Measurements from ENCODE around the gene GAB1. TPM values are rescaled to one million over a fixed set of nuclear protein-coding genes. Genes with fewer than 3 reads are reported as not detected.

GAB1 gene
- total RNA-seq, 2 experiments from 2014 or later, result 0.37 to 0.79 TPM

GRCh38 chr4:143438710-143439109 lies 102.0 kb downstream of the GAB1 start:
- no peak for ATAC-seq
- H3K4me3 Mint-ChIP-seq, result no peak overlapping the region
- no peaks in the 10 kb centered on the region for H3K4me1 Mint-ChIP-seq (ENCODE audit: low read depth)
- ChIA-PET CTCF (no interaction called here), POLR2A (no interaction called here)
- DNase-seq, result no peak
- H3K27me3 Mint-ChIP-seq (ENCODE audit: low read depth), result peaks cover 3% of the 10 kb centered on the region
- no peaks in the 10 kb centered on the region for H3K36me3 Mint-ChIP-seq (ENCODE audit: low read depth)
- H3K27ac Mint-ChIP-seq, result no peak overlapping the region
- H3K9me3 Mint-ChIP-seq (ENCODE audit: insufficient read depth), result no peaks in the 10 kb centered on the region

DNA sequence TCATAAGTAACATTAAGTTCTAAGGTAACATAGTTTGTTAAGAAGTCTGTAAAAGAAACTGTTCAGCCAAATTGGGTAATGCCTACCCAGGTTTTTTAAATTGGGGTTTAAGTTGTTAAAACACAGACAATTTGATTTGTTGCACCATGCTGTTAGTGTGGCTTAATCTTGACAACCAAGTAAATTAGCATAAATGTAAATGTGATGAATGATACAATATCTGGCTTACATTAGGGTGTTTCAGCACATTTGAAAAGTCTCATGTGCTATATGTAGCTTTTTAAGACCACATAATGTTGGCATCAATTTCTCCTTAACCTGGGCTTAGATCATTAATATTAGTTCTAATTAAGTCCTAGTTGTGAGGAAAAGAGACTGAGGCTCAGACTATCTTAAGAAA lies 104.4 kb downstream of the GAB1 start:
- Mint-ChIP-seq H3K27me3 (ENCODE audit: low read depth) (peaks cover 8% of the 10 kb centered on the region), H3K27ac (no peak overlapping the region), H3K4me1 (ENCODE audit: low read depth) (no peaks in the 10 kb centered on the region), H3K9me3 (ENCODE audit: insufficient read depth) (no peaks in the 10 kb centered on the region), H3K36me3 (ENCODE audit: low read depth) (no peaks in the 10 kb centered on the region), H3K4me3 (no peak overlapping the region)
- POLR2A ChIA-PET, result no interaction called here
- no peak for DNase-seq
- CTCF ChIA-PET, result no interaction called here
- no peak for ATAC-seq

GRCh38 chr4:143441678-143442077 lies 105.0 kb downstream of the GAB1 start:
- Mint-ChIP-seq H3K27me3 (ENCODE audit: low read depth) (peaks cover 8% of the 10 kb centered on the region), H3K27ac (no peak overlapping the region), H3K9me3 (ENCODE audit: insufficient read depth) (no peaks in the 10 kb centered on the region), H3K4me1 (ENCODE audit: low read depth) (no peaks in the 10 kb centered on the region), H3K36me3 (ENCODE audit: low read depth) (no peaks in the 10 kb centered on the region), H3K4me3 (no peak overlapping the region)
- ChIA-PET POLR2A (interaction anchor here (1.1 kb wide), 1 partner anchor 15 kb away, joined by 4 read pairs; no protein-coding TSS in a partner anchor), CTCF (no interaction called here)
- DNase-seq (no peak), ATAC-seq (no peak)

DNA sequence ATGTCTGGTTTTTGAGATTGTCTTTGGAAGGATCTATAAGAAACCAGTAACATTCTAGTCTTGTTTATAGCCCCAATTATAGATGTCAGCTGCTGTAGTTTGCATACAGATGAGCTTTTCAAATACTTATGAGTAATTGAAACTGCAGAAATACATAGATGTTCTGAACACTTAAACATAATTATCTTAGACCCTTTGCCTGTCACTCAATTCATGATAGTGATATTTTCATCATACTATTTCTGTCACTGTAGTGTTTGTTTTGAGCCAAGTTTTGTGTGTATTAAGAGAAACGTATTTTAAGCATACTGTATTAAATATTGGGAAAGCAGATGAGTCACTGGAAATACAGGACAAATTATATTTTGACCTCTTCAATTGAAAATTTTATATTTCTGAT lies 107.1 kb downstream of the GAB1 start:
- ChIA-PET CTCF (no interaction called here), POLR2A (no interaction called here)
- ATAC-seq (no peak), DNase-seq (no peak)
- H3K36me3 Mint-ChIP-seq (ENCODE audit: low read depth), result no peaks in the 10 kb centered on the region
- H3K27me3 Mint-ChIP-seq (ENCODE audit: low read depth), result peaks cover 6% of the 10 kb centered on the region
- no peaks in the 10 kb centered on the region for H3K9me3 Mint-ChIP-seq (ENCODE audit: insufficient read depth)
- no peak overlapping the region for H3K27ac Mint-ChIP-seq
- no peaks in the 10 kb centered on the region for H3K4me1 Mint-ChIP-seq (ENCODE audit: low read depth)
- no peak overlapping the region for H3K4me3 Mint-ChIP-seq

- DNase-seq (no peak), ATAC-seq (no peak)
- H3K4me1 Mint-ChIP-seq (ENCODE audit: low read depth), result no peaks in the 10 kb centered on the region
- POLR2A ChIA-PET, result no interaction called here
- H3K36me3 Mint-ChIP-seq (ENCODE audit: low read depth), result no peaks in the 10 kb centered on the region
- H3K9me3 Mint-ChIP-seq (ENCODE audit: insufficient read depth), result no peaks in the 10 kb centered on the region
- no peak overlapping the region for H3K27ac Mint-ChIP-seq
- peaks cover 2% of the 10 kb centered on the region for H3K27me3 Mint-ChIP-seq (ENCODE audit: low read depth)
- CTCF ChIA-PET, result no interaction called here
- H3K4me3 Mint-ChIP-seq, result no peak overlapping the region
These were observed 114.5 kb downstream of the GAB1 start for GRCh38 chr4:143451186-143451585.

GRCh38 chr4:143455211-143455610 lies 118.5 kb downstream of the GAB1 start:
- Mint-ChIP-seq H3K4me1 (ENCODE audit: low read depth) (no peaks in the 10 kb centered on the region), H3K36me3 (ENCODE audit: low read depth) (no peaks in the 10 kb centered on the region), H3K4me3 (no peak overlapping the region), H3K27ac (no peak overlapping the region), H3K27me3 (ENCODE audit: low read depth) (peaks cover 2% of the 10 kb centered on the region), H3K9me3 (ENCODE audit: insufficient read depth) (no peaks in the 10 kb centered on the region)
- ChIA-PET CTCF (no interaction called here), POLR2A (no interaction called here)
- ATAC-seq (no peak), DNase-seq (no peak)

- Mint-ChIP-seq H3K27ac (no peak overlapping the region), H3K4me3 (no peak overlapping the region), H3K4me1 (ENCODE audit: low read depth) (no peaks in the 10 kb centered on the region), H3K36me3 (ENCODE audit: low read depth) (no peaks in the 10 kb centered on the region), H3K9me3 (ENCODE audit: insufficient read depth) (no peaks in the 10 kb centered on the region), H3K27me3 (ENCODE audit: low read depth) (peaks cover 2% of the 10 kb centered on the region)
- DNase-seq, result no peak
- POLR2A ChIA-PET, result no interaction called here
- ATAC-seq, result no peak
- CTCF ChIA-PET, result no interaction called here
These were observed 122.3 kb downstream of the GAB1 start for GRCh38 chr4:143458966-143459365.

DNA sequence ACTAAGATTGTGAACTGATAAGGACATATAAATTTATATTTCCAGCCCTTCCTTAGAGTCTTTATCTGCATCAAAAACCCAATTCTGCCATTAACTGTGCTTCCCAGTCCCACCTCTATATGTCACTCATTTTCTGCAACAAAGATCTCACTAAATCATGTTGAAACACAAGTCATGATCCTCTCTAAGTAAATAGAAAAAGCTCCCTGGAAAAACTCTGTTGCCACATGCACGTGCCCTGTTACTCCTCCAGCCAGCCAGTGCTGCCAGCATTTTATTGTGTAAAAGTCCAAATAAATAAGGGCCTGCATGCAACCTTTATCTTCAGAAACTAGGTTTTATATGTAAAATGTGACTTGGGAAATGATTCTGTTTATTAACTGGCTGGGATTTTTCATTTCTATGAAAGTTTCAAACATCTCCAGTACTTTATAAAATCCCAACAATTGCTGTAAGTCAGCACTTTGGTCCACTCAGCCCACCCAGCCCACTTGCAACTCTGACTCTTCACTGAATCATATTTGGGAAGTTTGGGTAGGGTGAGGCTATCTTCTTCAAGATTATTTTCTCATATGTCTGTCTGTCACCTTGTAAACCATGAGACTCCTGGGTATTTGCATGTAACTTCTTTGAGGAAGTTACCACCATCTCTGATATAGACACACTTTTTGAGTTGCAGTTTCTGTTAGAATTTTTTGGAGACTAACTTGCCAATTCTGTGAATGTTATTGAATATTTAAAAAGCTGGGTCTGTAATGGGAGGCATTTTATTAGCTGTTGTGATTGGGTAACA lies 136.9 kb downstream of the GAB1 start:
- ChIA-PET POLR2A (no interaction called here), CTCF (no interaction called here)
- Mint-ChIP-seq H3K36me3 (ENCODE audit: low read depth) (no peaks in the 10 kb centered on the region), H3K27ac (no peak overlapping the region), H3K9me3 (ENCODE audit: insufficient read depth) (no peaks in the 10 kb centered on the region), H3K4me3 (no peak overlapping the region), H3K27me3 (ENCODE audit: low read depth) (peaks cover 8% of the 10 kb centered on the region), H3K4me1 (ENCODE audit: low read depth) (no peaks in the 10 kb centered on the region)
- ATAC-seq (no peak), DNase-seq (no peak)

- Mint-ChIP-seq H3K9me3 (ENCODE audit: insufficient read depth) (no peaks in the 10 kb centered on the region), H3K36me3 (ENCODE audit: low read depth) (no peaks in the 10 kb centered on the region), H3K4me1 (ENCODE audit: low read depth) (no peaks in the 10 kb centered on the region), H3K27ac (no peak overlapping the region), H3K27me3 (ENCODE audit: low read depth) (peaks cover 9% of the 10 kb centered on the region), H3K4me3 (no peak overlapping the region)
- POLR2A ChIA-PET, result no interaction called here
- CTCF ChIA-PET, result no interaction called here
- DNase-seq (no peak), ATAC-seq (no peak)
These were observed 140.8 kb downstream of the GAB1 start for GRCh38 chr4:143477487-143477886.

- POLR2A ChIA-PET, result no interaction called here
- Mint-ChIP-seq H3K4me1 (ENCODE audit: low read depth) (no peaks in the 10 kb centered on the region), H3K27ac (no peak overlapping the region), H3K36me3 (ENCODE audit: low read depth) (no peaks in the 10 kb centered on the region), H3K4me3 (no peak overlapping the region), H3K27me3 (ENCODE audit: low read depth) (peaks cover 9% of the 10 kb centered on the region), H3K9me3 (ENCODE audit: insufficient read depth) (no peaks in the 10 kb centered on the region)
- CTCF ChIA-PET, result no interaction called here
- no peak for ATAC-seq
- DNase-seq, result no peak
These were observed 144.7 kb downstream of the GAB1 start for GRCh38 chr4:143481361-143481760.

DNA sequence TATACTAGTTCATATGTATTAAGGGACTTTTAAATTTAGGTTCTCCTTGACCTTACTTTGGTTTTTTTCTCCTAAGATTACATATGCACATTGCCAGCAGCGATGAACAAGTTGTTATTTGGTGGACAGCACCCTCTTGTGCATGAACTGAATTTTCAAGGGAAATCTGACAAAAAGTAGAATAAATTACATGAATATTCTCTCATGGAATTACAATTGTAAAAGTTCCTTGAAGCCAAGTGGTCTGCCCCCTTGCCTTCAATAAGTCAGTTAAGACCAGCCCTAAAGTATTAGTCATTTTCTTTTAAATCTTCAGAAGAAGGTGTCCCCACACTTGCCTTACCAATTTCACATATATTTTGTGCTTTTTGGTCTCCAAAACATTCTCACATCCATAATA lies 146.2 kb downstream of the GAB1 start:
- no peak for DNase-seq
- Mint-ChIP-seq H3K4me1 (ENCODE audit: low read depth) (no peaks in the 10 kb centered on the region), H3K9me3 (ENCODE audit: insufficient read depth) (no peaks in the 10 kb centered on the region), H3K36me3 (ENCODE audit: low read depth) (no peaks in the 10 kb centered on the region), H3K4me3 (no peak overlapping the region), H3K27ac (no peak overlapping the region), H3K27me3 (ENCODE audit: low read depth) (peaks cover 9% of the 10 kb centered on the region)
- ChIA-PET CTCF (no interaction called here), POLR2A (no interaction called here)
- ATAC-seq, result no peak

GRCh38 chr4:143486314-143486713 lies 149.6 kb downstream of the GAB1 start:
- ChIA-PET CTCF (no interaction called here), POLR2A (no interaction called here)
- ATAC-seq (no peak), DNase-seq (no peak)
- Mint-ChIP-seq H3K27me3 (ENCODE audit: low read depth) (peaks cover 9% of the 10 kb centered on the region), H3K4me3 (no peak overlapping the region), H3K27ac (no peak overlapping the region), H3K9me3 (ENCODE audit: insufficient read depth) (no peaks in the 10 kb centered on the region), H3K4me1 (ENCODE audit: low read depth) (no peaks in the 10 kb centered on the region), H3K36me3 (ENCODE audit: low read depth) (no peaks in the 10 kb centered on the region)

DNA sequence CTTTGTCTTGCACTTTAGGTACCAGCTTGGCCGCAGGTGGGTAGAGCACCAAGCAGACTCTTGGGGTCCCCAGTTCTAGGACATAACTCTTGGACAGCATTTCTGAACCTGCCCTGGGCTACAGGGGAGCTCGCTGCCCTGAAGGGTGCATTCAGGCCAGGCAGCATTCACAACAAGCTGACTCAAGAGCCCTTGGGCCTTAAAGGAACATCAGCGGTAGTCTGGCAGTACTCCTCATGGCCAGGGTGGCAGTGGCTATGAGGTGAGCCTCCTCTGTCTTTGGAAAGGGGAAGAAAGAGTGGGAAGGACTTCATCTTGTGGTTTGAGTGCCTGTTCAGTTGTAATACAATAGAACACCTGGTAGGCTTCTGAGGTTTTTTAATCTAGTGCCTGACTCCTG lies 152.0 kb downstream of the GAB1 start:
- no peak for ATAC-seq
- no peak for DNase-seq
- ChIA-PET POLR2A (no interaction called here), CTCF (no interaction called here)
- H3K9me3 Mint-ChIP-seq (ENCODE audit: insufficient read depth), result no peaks in the 10 kb centered on the region
- H3K4me1 Mint-ChIP-seq (ENCODE audit: low read depth), result no peaks in the 10 kb centered on the region
- no peaks in the 10 kb centered on the region for H3K36me3 Mint-ChIP-seq (ENCODE audit: low read depth)
- no peak overlapping the region for H3K4me3 Mint-ChIP-seq
- H3K27me3 Mint-ChIP-seq (ENCODE audit: low read depth), result peaks cover 9% of the 10 kb centered on the region
- H3K27ac Mint-ChIP-seq, result no peak overlapping the region
